ENCODE data around the gene NOVA2. TPM values are rescaled to one million over a fixed set of nuclear protein-coding genes. Genes with fewer than 3 reads are reported as not detected.

The NOVA2 gene
- total and polyA plus RNA-seq, 9 of the 15 experiments (the other 6 are each of a cell fraction or from before 2014, with no cell fraction given), result not detected

DNA sequence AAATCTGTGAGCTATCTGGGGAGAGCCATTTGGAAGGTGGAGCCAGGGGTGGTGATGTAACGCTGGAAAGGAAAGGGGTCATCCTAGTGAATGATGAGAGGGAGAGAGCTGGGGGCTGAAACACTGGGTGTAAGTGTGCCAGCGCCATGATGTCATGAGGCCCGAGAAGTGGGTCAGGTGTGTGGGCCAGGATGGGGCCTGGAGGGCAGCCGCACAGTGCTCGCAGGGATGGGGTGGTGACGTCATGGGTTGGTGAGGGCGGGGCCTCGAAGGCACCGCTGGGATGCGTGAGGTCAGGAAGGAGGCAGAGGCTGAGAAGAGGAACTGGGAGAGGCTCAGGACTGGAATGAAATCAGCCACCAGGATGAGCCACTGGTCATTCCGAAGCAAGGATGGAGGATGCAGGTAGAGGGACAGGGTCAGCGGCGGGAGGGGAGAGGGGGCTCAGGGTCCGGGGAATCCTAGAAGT lies 26.0 kb upstream of the NOVA2 start (continued):
- TF ChIP-seq CEBPG (CRISPR knock-in tag; IDR thresholded peaks at IDR 0.05), result peak; percentile 63
- no peak for TF ChIP-seq CEBPG (tag; conservative IDR thresholded peaks at IDR 0.05 in 1 of 2, IDR thresholded peaks at IDR 0.05 in 1 of 2)
- no peak for TF ChIP-seq POLR3A (IDR thresholded peaks at IDR 0.05; ENCODE audit: borderline replicate concordance, extremely low read depth, insufficient read depth, insufficient read length)
- no peak for TF ChIP-seq TCFL5 (CRISPR knock-in tag; conservative IDR thresholded peaks at IDR 0.05)
- no peak for TF ChIP-seq RAD51 (IDR thresholded peaks at IDR 0.05; ENCODE audit: borderline replicate concordance, low read depth)
- TF ChIP-seq RNF2 (IDR thresholded peaks at IDR 0.05), result no peak

DNA sequence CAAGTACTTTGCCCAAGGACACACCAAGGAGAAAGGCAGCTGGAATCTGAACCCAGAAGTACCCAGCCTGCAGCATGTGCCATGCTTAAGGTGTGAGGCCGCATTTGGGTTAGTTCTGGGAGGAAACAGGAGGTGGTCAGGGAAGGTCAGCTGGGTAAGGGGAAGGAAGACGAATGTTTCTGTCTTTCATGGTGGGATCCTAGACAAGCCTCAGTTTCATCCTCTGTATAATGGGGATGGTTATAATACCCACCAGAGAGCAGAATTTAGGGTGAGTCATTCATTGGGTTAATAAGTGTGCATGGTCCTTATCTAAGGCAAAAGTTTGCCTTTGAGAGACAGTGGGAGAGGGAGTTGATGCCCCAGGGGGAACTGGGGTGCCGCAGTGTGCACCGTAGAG lies 25.2 kb upstream of the NOVA2 start:
- ATAC-seq, result no peak
- WGBS (ENCODE audit: insufficient coverage, low coverage, missing lambda C conversion rate), result 67% methylated on average over 4 of the region's 4 CpGs
- peaks cover 22 to 25% of the 10 kb centered on the region in 2 experiments; a peak in 4 of 5 replicates for H3K4me1 ChIP-seq (replicated peaks in 1 of 2; ENCODE audit: control insufficient read depth in 2 of 2, insufficient read depth in 2 of 2, low read length in 2 of 2)
- intact Hi-C loops (cut with micrococcal nuclease) (no loop called here), in situ Hi-C loops (cut with MboI) (no loop called here)
- H3K4me2 ChIP-seq (ENCODE audit: insufficient read depth, low read length), result no peak overlapping the region
- H3K36me3 ChIP-seq (ENCODE audit: control insufficient read depth, insufficient read depth, low read length), result peaks cover 10% of the 10 kb centered on the region; the same call in 2 of the 3 replicates
- no peak overlapping the region for H2AFZ ChIP-seq (ENCODE audit: low read depth, low read length)
- no peaks in the 10 kb centered on the region for H3K27me3 ChIP-seq (ENCODE audit: control insufficient read depth in 2 of 2, insufficient read depth in 2 of 2, low read length in 2 of 2)
- no peak overlapping the region for H3K9ac ChIP-seq (ENCODE audit: insufficient read depth in 1 of 2, low read depth in 2 of 2, low read length in 2 of 2)
- H3K79me2 ChIP-seq (ENCODE audit: control insufficient read depth, insufficient read depth, low read length), result peaks cover 10% of the 10 kb centered on the region; the same call in 2 of the 3 replicates
- ChIA-PET POLR2A (interaction anchor here (0.6 to 0.7 kb wide), 2 partner anchors 79 to 157 kb away, joined by 3 read pairs; no protein-coding TSS in a partner anchor), CTCF (ENCODE audit: low intra/inter-chr PET ratio) (no interaction called here)
- no peaks in the 10 kb centered on the region for H3K9me3 ChIP-seq (replicated peaks; ENCODE audit: control insufficient read depth, insufficient read depth, low read depth, low read length)
- no TSS peak for BruUV-seq (replicated peaks)
- DNase-seq (ENCODE audit: extremely low read depth in 1 of 4, low spot score in 3 of 4), result no peak
- TF ChIP-seq CBFA2T3 (IDR thresholded peaks at IDR 0.05), result 0 out of 2 replicates have a peak, but pooled peaks have one; percentile 13
- peak; percentile 38 for TF ChIP-seq DACH1 (IDR thresholded peaks at IDR 0.05; ENCODE audit: partially characterized antibody)
- peak; percentile 79 for TF ChIP-seq ADNP (tag; IDR thresholded peaks at IDR 0.05)
- TF ChIP-seq GABPA (tag; conservative IDR thresholded peaks at IDR 0.05; ENCODE audit: low read depth), result no peak
- TF ChIP-seq BCOR (IDR thresholded peaks at IDR 0.05), result peak; percentile 95
- peak; percentile 52 to 78; a peak in 3 of 4 replicates for TF ChIP-seq KDM1A (IDR thresholded peaks at IDR 0.05)
- peak; percentile 91 for TF ChIP-seq RBM25 (IDR thresholded peaks at IDR 0.05; ENCODE audit: low read depth, low read length, severe bottlenecking)
- TF ChIP-seq ZNF274 (IDR thresholded peaks at IDR 0.05; ENCODE audit: borderline replicate concordance, low read depth, low read length), result no peak
- peak; percentile 52; the same call in 1 of the 2 replicates for TF ChIP-seq HDAC2 (IDR thresholded peaks at IDR 0.05)
- peak; percentile 56 for TF ChIP-seq SMARCA5 (IDR thresholded peaks at IDR 0.05)
- H3K4me3 ChIP-seq, result no peak overlapping the region
- FAIRE-seq, result no peak
- no peaks in the 10 kb centered on the region for H3K9me1 ChIP-seq (ENCODE audit: control insufficient read depth, insufficient read depth, low read length)
- H3K27ac ChIP-seq (ENCODE audit: extremely low read depth, low read depth, low read length), result no peak overlapping the region
- peaks cover 17% of the 10 kb centered on the region for H4K20me1 ChIP-seq (replicated peaks; ENCODE audit: control insufficient read depth, insufficient read depth, low read length)
